Retina (tissue), 1 donor: ENCODE results near the gene CADPS.

ENCODE experiments used
- DNase-seq: peaks from one replicate; pipeline ENCODE4 v3.0.0-alpha.2; 2016

Gene CADPS

DNA sequence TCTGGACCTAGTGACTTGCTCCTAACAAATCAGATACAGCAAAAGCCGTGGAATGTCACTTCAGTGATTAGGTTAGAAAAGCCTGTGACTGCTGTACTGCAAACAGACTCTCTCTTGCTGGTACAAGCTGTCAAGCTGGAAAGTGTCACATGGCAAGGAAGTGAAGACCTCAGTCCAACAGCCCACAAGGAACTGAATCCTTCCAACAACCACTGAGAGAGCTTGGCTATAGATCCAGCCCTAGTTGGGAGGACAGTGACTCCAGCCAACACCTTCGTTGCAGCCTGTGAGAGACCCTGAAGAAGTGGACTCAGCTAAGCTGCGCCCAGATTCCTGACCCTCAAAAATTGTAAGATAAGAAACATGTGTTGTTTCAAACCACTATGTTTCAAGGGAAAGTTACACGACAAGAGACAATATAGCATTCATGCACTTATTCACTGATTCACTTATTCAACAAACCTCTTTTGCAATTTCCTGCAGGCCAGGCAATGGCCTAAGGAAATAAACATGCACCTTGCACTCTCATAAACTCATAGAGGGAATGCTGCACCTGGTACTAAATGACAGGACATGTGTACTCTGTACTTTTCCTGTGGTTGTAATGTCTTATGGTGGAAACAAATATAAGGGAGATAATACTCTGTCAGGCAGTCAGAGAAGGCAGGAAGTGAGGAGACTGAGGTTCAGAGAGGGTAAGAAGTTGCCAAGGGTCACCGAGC lies 142.9 kb downstream of the CADPS start:
- no peak for DNase-seq

DNA sequence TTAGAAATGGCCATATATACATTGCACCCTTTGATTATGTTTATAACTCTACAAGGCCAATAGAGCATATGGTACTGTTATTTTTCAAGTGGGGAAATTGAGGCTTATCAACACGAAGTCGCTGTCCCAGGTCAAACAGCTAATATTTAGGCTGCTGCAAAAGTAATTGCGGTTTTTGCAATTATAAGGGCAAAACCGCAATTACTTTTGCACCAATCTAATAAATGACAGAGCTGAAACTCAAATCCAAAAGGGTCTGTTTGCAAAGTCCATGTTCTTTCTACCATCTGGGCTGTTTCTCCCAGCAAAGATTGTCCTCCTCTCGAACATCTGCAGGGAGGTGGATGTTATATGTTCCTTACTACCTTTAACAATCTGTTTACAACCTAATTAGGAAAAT lies 147.2 kb downstream of the CADPS start:
- DNase-seq = no peak

DNA sequence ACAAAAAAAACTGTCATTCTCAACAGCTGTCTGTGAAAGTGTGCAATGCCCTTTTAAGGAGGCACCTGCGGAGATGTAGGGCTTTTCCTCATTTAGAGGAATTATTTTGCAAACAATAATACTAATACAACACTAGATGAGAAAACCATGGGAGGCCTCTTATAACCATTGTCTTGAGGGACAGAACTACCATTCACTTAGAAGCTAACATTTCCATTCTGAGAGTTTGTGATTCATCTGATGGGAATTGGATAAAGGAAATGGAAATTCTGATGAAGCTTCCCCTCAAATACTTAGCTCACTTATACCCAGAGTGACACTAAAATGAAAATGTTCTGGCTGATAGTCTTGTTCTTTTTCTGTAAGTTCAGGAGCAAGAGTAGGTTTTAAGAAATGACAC lies 147.7 kb downstream of the CADPS start:
- no peak for DNase-seq

DNA sequence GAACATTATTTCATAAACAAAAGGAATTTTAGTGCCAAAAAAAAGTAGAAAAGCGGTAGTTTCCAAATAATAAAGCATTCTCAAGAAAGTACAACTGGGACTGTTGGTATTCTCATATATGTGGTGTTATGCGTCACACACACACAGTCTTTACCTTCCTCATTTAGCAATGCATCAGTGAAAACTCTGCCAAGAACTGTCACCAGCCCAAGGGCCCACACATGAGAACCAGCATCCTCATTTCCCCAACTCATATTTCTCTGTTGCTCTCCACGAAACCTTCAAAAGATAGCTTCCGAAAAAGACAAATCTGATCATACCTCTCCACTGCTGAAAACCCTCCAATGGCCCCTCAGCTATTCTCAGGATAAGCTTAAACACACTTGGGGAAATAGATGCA lies 150.7 kb downstream of the CADPS start:
- DNase-seq = no peak

DNA sequence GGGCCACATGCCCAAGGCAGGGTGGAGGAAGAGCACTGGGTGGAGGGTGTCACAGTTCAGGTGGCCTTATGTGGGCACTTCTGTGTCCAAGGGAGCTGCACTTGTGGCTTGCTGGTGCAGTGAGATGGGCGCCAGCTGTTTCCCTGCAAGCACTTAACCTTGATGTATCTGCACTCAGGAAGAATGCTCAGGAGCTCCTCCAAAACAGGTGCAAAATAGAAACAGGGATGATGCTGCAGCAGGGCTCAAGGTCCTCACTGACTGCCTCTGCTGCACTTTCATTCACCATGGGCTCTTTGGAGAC lies 151.3 kb downstream of the CADPS start:
- DNase-seq = no peak

DNA sequence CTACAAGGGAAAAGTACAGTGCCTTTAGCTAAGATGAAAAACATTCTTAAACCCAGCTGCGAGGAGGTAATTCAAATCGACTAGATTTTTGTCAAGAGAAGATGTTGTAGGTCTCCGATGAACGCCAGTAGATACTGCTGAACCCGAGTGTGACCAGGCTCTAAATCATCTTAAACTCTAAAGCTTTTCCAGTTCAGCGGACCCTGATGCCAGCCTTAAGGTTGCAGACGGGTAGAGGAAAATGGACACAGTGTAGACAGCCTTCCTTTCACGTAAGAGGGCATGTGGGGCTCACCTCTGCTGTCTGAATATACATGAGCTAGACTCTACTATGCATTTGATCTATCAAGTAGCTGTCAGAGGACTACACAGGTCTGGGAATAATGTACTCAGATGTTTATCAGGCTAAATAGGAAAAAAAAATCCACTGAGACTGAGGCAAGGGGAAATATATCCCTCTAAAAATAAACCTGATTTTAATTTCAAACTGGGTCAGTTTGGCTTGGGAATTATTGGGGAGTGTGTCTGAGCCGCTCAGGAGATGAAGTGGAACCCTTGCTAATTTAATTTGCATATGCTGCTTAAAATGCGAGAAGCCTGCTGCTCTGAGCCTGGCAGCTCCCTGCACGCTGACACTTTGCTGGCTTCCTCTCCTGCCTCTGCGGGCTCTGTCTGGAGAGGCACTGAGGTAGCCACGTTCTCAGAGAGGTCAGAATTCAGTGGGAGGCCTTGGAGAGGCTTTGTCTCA lies 151.9 kb downstream of the CADPS start:
- peak; percentile 44 for DNase-seq

DNA sequence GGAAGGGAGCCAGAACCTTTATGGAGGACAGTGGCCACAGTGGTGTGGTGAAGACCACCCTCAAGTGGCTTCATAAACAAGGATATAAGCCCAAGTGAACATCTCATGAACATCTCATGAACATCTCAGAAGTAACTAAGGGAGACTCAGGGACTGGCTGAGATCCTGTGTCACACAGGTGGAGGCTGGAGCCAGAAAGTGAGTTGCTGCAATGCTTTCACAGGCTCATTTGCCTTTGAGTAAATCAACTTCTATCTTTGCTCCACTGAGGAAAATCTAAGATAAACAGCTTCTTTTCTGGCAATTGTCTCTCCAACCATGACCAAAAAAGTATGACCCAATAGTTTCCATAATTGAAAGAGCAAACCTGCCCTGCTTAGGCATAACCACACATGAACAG lies 152.9 kb downstream of the CADPS start:
- DNase-seq = no peak

DNA sequence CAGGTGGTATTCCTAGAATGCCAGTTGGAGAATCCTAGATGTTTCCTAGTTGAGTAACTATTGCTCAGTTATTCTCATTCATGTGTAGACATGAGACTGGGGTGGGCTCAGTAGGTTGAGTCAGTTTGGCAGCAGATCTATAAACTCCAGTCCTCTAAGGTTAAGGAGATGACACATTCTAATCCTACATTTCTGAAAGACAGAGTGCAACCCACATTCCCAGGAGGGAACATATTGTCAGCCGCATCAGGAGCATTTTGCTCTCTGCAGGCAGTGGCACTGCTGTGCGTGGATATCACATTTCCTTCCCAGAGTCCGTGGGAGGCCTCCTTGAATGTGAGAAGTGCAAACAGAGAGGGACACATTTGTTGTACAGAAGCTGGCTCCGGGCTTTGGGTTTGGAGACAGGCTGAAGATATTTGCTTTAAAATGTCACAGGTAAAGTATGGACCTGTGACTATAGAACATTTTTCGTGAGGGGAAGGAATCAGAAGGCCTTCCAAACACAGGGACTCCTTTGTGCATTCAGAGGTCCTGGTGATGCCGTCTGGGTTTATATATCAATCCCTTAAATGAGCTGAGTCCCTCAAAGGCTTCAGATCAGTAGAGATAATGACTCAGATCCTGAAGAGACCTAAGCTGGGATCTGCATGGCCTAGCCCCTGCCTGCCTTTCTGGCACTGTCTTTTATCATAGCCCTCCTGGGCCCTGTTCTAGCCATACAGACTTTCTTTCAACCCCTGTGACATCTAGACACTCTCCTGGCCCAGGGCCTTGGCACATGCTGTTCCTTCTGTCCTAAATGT lies 156.5 kb downstream of the CADPS start:
- DNase-seq = no peak

DNA sequence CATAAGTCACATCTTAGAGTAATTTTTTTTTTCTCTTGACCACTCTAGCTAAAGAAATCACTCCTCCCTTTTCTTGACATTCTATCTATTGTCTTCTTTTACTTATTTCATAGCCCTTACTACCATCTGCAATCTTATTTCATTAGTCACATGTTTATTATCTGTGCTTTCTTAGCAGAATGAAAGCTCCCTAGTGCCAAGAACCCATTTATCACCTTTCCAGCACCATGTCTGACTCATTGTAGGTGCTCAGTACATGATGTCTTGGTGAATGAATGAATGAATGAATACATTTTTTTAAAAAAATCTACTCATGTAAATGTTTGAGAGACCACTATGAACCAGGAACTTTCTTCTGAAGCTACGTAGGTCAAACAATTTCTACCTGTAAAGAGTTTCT lies 157.2 kb downstream of the CADPS start:
- DNase-seq = no peak

DNA sequence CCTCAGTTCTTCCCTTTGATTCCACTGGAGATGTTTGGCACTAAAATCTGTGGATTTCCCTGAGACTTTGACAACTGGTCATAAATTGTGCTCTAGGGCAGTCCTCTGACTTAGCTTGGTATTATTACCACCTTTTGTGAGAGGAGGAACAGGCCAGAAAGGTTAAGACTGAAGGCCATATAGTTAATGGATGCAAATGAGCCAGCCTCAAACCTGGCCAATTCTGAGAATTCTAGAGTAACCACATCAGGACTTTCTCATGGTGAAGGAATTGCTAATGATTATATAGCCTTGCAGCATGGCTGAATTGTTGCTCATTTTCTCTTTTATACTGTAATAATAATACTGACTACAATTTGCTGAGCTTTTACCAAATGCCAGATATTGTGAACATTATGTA lies 162.5 kb downstream of the CADPS start:
- no peak for DNase-seq

DNA sequence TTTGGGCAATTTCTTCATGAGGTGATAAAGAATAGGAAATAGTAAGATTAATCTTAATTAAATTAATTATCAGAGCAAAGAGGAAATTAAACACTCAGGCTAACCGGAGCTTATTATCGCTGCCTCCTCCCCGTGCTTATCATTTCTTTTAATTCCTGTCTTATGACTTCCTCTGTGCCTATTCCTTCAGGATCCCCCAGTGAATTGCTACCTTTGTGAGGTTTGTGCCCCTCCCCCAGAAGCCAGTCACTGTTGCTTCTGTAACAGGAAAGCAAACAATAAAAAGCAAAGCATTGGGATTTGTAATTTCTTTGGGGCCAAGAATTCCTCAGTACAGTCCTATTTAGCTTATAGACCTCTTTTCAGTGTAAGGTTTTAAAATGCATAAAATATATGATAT lies 164.5 kb downstream of the CADPS start:
- no peak for DNase-seq

DNA sequence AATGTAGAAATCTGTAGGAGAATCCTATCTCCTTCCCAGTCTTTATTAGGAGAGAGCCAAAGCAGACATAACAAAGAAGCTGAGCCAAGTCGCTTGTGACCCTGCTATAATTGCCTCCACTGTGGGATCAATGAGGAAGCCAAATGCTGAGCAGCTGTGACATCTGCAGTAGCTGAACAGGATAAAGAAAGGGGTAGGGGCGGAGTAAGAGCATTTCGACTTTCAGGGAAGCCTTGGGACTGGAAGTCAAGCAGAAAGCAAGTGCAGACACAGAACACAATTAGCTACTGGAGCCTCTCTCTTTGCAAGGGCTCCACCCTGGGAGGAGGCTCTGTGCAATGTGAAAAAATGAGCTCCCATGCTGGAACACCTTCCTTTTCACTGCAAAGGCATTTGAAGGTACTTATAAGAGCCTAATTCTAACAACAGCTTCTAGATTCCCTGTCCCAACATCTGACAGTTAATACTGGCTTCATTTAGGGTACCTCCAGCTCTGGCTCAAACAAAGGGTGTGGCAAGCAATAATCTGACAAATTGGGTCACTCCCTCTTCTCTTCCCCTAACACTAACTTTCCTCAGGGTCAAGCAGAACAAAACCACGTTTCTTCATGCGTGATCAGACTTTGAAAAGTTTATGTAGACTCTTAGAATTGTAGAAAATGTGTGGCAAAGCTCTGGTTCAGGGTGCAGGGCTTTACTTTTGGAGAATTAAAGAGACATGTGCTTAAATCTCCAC lies 166.4 kb downstream of the CADPS start:
- DNase-seq = peak; percentile 72

DNA sequence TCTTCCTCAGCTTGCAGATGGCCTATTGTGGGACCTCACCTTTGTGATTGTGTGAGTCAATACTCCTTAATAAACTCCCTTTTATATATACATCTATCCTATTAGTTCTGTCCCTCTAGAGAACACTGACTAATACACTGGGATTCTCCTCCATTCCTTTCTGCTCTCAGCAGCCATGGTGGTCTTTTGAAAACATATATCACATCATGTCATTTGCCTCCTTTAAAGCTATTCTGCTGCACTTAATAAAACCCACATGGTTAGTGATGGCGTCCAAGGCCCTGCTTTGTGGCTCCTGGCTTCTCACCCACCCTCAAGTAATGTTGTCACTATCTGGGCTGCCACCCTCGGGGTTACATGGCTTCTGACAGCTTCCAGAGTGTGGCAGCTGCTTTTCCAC lies 169.5 kb downstream of the CADPS start:
- DNase-seq = no peak

DNA sequence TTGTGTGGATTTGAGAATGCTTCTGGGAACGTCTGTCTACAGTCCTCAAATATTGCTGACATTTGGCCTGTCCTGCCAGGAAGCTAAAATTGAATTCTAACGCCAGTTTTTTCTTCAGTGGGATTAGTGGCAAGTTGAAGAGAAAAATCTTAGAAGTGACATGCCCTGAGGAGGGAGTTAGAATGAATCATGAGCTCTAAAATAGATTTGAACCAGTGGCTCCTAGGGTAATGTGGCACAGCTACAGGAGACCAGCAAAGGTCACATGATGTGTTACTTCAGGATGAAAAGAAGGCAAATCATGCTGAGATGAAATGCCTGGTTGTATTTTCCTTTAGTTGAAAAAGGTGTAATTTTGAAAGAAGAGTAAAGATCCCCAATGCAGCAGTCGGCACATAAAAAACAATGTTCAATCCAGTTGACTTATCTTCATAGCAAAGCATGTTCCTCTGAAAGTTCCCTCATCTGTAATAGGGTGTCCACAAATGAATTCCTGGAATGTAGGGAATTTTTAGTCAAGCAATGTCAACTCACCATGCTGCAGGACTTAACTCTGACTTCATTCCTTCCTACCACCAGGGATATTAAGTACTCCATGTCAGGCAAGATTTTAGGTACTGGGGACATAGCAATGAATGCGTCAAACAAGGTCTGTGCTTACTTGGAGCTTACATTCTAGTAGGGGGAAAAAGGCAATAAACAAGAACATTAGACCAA lies 171.6 kb downstream of the CADPS start:
- DNase-seq = no peak

DNA sequence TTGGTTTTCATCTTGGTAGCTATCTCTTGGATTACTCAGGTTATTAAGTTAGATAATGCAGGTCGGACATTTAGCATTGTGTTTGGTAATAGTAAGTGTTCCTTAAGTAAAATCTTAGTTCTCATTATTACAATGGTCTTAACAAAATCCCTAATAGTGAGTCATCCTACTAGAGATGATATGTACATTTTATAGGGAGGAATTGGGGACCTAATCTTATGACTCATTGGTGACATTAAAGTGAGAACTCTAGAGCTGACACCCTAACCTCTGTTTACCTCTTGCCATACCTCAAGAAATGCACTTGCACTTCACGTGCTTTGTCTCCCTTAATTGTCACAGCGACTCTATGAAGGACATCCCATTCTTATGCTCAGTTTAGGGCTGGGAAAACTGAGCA lies 174.9 kb downstream of the CADPS start:
- DNase-seq = no peak

DNA sequence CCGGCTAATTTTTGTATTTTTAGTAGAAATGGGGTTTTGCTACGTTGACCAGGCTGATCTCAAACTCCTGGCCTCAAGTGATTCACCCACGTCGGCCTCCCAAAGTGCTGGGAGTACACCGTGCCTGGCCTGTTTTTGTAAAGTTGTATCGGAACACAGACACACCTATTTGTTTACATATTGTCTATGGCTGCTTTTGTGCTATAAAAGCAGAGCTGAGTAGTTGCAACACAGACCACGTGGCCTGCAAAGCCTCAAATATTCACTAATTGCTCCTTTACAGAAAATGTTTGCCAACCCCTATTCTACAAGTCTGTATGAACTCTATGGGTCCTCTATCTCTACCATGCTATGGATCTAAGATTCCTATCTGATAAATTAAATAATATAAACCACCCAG lies 175.5 kb downstream of the CADPS start:
- DNase-seq = no peak

DNA sequence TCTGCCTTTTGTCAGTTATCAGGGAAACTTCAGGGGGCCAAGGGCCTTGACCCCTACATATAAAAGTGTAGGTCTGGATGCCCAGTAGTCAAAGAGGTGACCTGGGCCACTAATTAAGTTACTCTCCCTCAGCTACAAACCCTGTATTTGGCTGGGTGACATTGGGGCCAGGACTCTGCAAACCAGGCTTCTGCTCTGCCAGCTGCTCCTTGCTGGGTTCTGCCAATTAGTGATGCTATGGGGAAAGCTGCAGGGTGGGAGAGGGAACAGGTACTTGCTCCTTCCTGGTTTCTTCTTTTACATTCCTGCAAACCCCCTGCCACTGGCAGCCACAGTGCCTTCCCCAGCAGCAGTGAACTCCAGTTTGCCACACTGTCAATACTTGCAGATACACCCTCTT lies 179.2 kb downstream of the CADPS start:
- DNase-seq = no peak

DNA sequence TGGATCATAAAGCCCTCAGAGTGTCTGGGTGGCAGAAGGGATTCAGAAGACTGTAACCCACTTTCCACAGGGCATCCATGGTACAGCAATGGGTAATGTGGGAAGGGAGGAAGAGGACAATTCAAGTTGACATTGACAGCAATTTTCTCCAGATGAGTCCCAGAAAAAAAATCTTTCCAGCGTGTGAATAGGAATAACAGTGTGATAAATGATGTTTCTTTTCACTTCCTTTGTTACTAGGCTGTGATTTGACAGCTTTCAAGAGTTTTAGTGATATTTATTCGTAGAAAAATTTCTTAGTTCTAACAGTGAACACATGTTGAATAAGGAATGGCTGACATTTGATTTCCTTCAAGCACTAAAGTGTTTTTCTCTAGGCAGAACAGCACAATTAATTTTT lies 186.4 kb downstream of the CADPS start:
- no peak for DNase-seq

DNA sequence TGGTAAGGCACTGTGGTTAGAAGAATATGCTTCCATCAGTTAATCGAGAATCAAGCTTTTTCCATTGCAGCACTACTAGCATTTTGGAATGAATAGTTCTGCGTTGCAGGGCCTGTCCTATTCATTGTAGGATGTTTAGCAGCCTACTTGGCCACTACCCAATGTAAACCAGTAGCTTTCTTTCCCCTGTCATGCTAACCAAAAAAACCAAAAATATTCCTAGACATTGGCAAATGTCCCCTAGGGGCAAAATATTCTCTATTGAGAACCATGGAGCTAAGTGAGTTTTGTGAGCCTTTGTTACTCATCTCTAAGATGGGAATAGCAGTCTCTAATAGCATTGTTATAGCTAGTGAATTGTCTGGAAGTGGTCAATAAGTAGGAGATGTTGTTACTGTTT lies 187.2 kb downstream of the CADPS start:
- no peak for DNase-seq

DNA sequence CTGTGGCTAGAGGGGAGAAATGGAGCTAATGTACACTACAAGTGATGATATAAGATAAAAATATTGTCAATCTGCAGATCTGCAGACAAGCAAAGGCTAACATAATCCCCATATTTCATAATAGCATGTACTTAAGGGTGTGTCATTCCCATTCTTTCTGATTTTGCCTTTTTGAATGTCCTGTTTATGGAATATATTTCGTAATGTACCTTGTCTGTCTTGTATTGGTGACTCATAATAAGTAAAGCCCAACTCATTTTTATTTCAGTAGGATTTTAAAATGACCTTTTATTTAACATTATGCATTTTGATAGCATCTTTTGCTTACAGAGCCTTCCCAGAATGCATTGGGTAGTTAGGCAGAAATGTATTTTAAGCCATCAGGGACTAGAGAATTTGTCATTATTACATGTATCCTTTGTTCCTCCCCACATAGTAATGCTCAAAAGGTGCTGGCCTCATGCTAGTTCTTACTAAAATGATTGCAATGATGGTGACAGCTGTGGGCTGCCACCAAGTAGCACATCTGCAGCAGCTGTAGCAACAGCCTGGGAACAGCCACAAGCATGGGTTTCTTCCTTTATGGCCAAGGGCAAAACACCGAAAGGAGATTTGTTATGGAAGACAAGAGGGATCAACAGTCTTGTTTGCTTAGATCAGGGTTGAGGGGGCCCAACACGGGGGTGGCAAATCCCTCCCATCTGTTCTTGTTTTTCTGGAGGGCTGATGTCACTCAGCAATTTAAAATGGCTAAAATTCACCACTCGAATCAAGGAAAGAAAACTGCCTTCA lies 188.5 kb downstream of the CADPS start:
- DNase-seq = peak; percentile 56

DNA sequence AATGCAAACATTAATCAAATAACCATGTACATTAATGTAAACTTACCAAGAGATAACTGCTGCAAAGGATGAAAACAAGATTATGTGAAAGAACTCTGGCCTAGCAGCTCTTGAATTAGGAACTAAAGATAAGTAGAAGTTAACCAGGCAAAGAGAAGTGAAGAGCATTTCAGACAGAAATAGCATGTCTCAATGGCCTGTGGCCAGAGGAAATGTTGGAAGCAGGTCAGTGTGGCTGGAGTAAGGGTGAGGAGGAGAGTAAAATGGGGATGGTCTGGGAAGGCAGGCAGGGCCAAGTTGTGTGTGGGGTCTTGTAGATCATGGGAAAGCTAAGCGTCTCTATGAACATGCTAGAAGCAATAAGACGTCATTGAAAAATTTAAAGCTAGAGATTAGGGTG lies 192.4 kb downstream of the CADPS start:
- no peak for DNase-seq

DNA sequence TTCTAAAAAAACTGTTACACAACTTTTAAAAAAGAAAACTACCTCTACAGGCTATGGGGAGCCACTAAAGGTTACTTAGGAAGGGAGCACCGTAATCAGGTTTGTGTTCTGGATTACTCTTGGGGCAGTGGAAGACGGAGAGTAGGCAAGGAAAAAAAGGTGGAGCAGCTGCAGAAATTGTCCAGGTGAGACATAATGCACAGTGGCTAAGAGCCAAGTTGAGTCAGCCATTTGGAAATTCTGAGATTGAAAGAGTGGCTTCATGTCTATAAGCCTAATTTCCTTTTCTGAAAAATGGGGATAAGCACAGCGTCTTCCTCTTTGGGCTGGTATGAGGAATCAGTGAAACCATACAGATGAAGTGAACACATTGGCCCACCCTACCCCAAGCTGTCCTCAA lies 195.2 kb downstream of the CADPS start:
- DNase-seq = no peak
